GM19238 (cell line): ENCODE measurements around the gene KRT7.
"Not testable (repeated sequence)": the region's sequence is repeated elsewhere in the genome, so short reads cannot be mapped to it uniquely, and the experiment has no call there.

Experiments
- DNase-seq: peaks from one replicate; pipeline ENCODE4 v3.0.0; 2011; ENCODE audit warnings: low spot score; ENCODE audit not compliant: insufficient read length

Gene KRT7

GRCh38 chr12:52277486-52278245, 44.6 kb downstream of the KRT7 start:
- no peak for DNase-seq

GRCh38 chr12:52278575-52279421, 45.8 kb downstream of the KRT7 start:
- peak; percentile 84 for DNase-seq

- no peak for DNase-seq
These were observed 46.6 kb downstream of the KRT7 start for GRCh38 chr12:52279422-52280318.

GRCh38 chr12:52280319-52280795, 47.3 kb downstream of the KRT7 start:
- DNase-seq = no peak

GRCh38 chr12:52280796-52281560, 47.9 kb downstream of the KRT7 start:
- DNase-seq = no peak

- no peak for DNase-seq
These were observed 51.6 kb downstream of the KRT7 start for GRCh38 chr12:52284562-52285171.

GRCh38 chr12:52285172-52285745, 52.2 kb downstream of the KRT7 start:
- DNase-seq = no peak

- DNase-seq = no peak
These were observed 52.9 kb downstream of the KRT7 start for GRCh38 chr12:52285851-52286530.

GRCh38 chr12:52286857-52287785, 54.1 kb downstream of the KRT7 start:
- DNase-seq = not testable (repeated sequence)

GRCh38 chr12:52287816-52288805, 55.1 kb downstream of the KRT7 start:
- DNase-seq = not testable (repeated sequence)

- DNase-seq = not testable (repeated sequence)
These were observed 57.6 kb downstream of the KRT7 start for GRCh38 chr12:52290483-52291134.

- no peak for DNase-seq
These were observed 58.4 kb downstream of the KRT7 start, which contains the start of gene KRT81 for GRCh38 chr12:52291267-52291935. Gene KRT81 (minus strand): TSS chr12:52291534. CDS start chr12:52291465, 69 bp downstream.

- no peak for DNase-seq
These were observed 60.9 kb downstream of the KRT7 start for GRCh38 chr12:52293926-52294325.

GRCh38 chr12:52294803-52295202, 61.8 kb downstream of the KRT7 start:
- DNase-seq = no peak

- DNase-seq = no peak
These were observed 62.6 kb downstream of the KRT7 start for GRCh38 chr12:52295663-52296062.
